HG03442 (cell line): ENCODE measurements around the gene DST.
"Not testable (repeated sequence)": the region's sequence is repeated elsewhere in the genome, so short reads cannot be mapped to it uniquely, and the experiment has no call there.

Source experiments
- ATAC-seq: cut with Tn5 transposase; IDR thresholded peaks from one replicate; pipeline ENCODE4 v1.9.1; 2021; ENCODE audit warnings: mild to moderate bottlenecking, moderate library complexity; ENCODE audit not compliant: unreplicated experiment

The DST gene

DNA sequence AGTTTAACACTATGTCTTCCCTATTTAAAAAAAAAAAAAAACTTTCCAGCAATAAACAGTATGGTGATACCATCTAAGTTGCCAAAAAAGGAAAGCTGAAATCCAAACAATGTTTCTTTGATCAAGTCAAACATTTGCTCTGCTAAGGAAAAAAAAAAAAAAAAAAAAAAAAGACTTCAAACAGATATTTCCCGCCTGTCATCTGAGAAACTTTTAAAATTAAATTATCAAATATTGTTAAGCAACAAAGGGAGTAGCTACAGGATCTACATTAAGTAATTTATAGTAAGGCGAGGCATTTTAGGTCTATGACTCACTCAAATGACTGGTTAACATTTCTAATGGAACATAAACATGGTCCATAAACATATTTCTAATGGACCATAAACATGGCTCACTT is 121.2 kb downstream of the DST start:
- no peak for ATAC-seq

DNA sequence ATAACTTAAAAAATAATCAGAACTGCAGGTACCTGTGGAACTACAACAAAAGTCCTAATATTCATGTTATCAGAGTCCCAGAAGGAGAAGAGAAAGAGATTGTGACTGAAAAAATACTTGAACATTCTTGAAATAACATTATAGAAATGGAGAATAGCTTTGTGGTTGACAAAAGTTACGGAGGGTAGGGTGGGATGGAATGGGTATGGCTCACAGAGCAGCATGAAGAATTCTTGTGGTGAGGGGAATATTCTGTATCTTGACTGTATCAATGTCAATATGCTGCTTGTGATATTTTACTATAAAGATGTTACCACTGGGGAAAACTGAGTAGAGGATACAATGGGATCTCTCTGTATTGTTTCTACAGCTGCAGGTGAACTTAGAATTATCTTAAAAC is 122.5 kb downstream of the DST start:
- no peak for ATAC-seq

DNA sequence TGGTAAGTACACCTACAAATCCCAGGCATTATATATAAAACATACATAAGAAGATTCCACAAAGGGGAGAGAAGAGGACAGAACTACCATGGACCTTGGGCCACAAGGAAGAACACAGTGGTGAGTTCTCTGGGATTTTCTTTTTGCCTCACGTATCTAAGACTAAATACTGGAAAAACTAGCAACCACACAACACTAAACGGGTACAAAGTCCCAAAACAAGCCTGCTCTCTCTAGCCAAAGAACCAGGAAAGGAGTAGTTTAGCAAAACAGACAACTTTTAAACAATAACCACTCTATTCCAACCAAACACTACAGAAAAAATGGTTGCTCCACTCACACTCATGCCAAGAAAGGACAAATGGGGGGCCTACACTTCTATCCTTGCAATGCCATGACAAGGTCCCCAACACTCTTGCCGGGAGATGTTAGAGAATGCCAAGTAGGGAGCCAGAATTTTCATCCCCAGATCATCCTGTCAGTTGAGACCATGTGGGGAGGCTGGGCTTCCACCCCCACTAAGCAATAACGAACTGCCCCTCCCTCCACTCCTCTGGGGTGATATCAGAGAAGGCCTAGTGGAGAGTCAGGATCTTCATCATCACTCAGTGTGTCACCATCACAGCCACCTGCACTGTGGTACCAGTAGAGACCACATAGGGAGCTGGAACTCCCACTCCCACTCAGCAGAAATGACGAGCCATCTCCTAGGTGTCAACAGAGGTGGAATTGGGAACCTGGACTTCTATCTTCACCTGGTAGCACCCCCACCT is 123.5 kb downstream of the DST start:
- ATAC-seq, result no peak

DNA sequence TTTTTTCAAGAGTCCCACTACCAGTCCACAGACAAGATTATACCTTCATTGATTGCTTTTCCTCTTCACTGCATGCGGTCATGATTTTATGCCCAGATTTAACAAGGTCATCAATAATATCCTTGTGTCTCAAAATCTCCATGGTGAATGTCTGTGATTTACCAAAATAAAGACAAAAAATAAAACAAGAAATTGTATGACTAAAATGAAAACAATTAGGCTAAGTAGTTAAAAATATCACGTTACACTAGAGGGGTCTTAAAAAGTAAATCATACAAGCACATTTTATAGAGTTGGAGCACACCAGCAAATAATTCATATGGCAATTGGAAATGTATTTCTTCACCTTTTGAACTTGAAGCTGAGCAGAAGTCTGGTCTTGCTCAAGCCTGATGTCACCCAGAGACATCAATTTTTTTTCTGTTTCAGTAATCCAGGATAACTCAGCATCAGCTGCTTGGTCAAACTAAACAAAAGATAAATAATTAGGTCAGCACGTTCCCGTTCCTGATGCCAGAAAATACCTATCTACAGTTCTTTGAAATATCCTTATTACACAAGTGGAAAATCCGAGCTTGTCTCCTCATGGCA is 125.4 kb downstream of the DST start:
- ATAC-seq, result no peak

DNA sequence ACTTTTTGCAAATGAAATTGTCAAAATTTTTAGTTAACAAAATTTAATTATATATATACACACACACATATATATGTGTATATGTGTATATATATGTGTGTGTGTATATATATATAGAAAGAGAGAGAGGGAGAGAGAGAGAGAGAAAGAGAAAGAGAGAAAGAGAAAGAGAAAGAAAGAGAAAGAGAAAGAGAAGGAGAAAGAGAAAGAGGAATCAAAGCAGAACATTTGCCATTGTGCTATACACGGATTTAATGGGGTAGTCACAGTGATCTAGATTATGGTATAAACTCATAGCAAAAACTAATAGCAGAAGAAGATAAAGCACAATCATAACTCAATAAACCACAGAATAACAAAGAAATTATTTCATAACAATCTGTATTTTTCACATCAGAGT is 126.7 kb downstream of the DST start:
- no peak for ATAC-seq

DNA sequence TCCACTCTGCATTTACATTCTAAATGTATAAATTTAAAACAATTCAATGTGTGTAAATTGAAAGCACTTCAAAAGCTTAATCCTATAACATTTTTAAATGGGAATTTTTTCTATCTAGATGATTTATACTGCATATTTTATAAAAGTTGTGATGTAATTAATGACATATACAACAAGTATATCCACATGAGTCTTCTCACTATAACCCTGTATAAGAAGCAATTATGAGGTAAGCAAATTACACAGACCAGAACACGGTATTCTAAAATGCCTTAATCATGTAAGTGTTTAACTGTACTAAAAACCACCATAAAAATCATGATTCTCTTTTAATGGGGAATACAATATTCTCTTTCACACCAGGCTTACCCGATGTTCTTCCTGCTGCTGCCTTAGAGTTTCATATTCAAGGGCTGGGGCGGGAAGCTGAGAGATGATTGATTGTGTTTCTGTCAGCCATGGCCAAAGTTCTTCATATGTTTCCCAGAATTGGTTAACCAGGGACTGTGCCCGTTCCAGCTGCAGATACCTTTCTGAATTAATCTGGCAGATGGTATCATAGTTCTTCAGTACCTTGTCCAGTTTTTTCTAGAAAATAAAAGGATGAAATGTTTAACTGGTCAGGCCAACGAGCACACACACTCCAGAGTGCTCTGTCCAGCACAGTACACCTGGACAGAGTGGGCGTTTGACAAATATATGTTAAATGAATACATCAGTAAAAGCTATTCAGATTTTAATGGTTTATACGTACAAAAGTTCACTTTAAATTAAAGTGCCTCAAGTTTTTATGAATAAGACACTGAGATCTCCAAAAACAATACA is 127.4 kb downstream of the DST start:
- no peak for ATAC-seq

DNA sequence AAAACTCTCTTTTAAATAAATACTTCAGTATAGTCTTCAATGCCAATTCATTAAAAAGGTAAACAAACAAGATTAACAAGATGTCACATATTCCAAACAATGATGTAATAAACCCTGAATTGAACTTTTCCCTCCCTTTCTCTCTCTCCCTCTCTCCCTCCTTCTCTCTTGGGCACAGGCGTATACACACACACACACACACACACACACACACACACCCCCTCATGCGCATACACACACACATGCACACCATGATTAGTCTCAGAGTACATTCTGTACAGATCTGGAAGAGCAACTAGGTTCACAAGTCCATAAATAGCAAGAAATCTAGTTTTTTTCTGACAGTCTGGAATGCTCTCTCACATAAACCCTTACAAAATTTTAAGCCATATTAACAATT is 128.3 kb downstream of the DST start:
- ATAC-seq, result no peak

DNA sequence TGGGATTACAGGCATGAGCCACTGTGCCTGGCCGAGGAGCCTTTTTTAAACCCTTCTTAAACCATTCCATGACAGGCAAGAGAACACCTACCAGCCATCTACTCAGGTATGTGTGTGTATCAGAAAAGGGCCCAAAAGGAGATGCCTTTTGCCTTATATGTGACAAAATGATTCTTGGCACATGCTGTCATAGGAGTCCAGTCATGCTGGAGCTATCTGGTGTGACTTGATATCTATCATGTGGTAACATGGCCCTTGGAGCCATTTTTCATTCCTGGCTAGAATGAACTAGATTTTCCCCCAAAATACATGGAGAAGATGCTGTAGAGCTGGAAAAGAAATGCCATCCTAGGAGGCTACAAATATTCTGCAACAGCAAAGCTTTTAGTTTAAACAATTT is 129.1 kb downstream of the DST start:
- ATAC-seq, result no peak

DNA sequence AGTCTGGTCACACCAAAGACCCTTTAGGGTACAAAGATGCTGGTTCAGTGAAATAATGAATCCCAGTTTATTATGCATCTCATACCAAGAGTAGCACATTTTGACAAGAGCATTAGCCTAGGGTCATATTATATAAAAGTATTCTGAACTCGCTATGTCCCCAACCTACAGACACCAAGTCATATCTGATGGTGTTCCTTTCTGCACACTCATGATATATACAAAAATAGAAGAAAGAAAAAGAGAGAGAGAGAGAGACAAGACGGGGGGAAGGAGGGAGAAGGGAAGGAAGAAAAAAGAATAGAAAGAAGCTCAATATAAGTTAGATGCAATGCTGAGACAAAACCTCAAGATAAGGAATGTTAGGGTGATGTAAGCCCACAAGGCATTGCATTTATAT is 131.1 kb downstream of the DST start:
- no peak for ATAC-seq

DNA sequence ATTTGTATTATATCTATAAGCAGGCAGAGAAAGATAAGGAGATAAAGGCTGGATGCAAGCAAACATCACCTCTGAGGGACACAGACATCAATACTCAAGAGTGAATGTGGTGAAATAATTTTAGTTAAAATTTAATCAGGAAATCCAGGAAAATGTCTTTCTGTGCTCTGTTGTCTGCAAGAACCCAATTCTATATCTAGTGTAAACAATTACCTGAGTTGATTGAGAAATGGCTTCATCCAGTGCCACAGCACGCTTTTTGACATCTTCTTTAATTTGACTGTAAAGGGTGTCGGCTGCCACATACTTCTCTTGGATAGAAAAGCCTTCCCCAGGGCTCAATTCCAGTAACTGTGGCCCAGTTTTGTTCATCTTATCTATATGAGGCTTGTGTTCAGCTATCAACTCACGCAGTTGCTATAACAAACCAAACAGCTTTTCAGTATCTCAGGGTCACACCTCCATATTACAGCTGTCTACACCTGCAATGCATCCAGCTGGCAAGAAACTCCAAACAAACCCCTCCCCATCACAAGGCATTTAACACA is 131.6 kb downstream of the DST start:
- no peak for ATAC-seq

DNA sequence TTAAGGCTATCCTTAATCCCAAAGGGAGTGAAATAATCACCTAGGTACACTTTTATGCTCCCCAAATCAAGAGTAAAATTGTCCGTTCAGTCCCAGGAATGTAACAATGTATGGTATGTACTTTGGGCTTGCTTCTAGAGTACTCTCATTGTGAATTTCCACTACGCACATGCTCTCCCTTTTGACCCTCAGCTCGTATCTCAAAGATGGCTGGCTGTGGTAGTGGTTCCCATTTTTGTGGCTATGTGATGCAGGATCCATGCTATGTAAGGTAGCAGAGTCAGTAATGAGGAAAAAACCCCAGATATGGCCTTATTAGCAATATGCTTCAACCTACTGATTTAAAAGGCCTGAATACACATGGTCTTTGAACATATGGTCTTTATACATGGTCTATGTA is 133.7 kb downstream of the DST start:
- ATAC-seq, result no peak

DNA sequence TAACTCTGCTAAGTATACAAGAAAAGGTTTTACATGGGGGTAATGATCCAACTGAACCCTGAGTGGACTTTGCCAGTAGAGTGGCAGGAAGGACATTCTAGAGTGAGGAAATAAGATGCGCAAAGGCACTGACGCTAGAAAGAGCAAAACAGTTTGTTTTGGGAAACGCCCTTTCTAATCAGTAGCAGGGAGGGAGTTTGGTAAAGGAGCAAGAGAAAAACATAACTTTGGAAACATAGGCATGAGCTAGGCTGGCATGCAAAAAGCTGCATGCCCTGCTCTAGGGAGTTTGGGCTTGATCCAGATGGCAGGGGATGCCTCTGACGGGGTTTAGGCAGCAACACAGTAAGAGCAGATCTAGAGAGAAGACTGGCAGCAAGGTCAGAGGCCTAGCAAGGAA is 135.2 kb downstream of the DST start:
- no peak for ATAC-seq

DNA sequence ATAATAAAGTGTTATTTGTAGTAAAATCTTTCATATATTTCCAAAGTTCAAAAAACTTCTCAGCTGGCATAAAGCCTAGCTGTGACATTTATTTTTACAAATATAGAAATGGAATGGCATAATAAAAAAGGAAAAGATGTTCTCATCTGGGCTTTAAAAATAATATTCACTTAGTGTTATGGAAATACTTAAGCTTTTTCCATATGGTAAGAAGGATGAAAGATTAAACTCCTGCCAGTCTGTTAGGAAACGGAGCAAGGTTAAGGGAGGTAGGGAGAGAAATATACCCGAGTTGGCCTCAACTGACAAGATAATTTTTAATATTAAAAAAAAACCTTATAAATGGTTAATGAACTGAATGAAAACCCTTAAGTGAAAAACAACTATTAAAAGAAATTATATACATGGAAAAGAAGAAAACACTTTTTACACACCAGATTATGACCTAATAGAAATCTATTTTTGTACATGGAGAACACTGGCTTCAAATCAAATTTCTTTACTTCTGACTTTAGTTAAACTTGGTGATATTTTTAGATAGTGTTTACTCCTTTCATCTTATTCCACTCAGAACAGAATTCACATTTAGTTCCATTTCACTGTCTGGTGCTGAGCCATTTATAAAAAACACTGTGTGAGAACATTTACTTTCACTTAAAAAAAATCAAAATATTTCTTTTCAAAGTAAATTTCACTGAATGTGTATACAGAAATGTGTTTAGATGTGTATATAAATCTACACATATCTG is 137.0 kb downstream of the DST start:
- ATAC-seq, result no peak

DNA sequence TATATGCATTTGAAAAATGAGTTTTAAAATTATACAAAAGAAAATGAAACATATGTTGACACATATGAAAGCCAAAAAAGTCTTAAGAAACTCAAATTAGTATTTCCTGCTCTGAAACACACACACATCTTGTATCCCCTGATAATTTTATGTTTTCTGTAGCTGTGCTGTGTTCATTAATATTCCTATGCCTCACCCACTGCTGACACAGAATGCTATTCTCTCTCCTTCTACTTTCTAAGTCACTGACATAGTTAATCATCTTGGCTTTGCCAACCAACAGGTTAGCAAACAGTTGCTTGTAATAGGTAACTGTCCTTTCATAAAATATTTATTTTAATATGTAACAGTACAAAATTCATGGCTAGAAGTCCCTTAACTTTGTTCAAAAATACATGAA is 140.7 kb downstream of the DST start:
- ATAC-seq, result no peak

DNA sequence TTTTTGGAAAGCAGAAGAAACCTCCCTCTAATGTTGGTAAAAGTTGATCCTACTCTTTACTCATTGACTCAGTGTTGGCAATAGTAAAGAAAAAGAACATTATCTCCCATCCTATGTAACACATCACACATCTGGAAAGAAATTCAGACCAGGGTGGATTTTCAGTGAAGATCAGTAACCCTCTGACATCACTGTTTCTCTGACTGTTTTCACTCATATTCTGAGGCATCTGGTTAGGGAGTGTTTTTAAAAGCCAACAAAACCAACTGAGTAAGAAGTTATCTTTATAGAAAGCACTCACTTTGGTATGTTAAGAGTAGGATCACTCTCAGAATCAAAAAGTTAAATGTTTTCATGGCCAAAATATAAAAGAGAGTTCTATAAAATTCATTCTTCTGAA is 143.6 kb downstream of the DST start:
- ATAC-seq, result no peak

DNA sequence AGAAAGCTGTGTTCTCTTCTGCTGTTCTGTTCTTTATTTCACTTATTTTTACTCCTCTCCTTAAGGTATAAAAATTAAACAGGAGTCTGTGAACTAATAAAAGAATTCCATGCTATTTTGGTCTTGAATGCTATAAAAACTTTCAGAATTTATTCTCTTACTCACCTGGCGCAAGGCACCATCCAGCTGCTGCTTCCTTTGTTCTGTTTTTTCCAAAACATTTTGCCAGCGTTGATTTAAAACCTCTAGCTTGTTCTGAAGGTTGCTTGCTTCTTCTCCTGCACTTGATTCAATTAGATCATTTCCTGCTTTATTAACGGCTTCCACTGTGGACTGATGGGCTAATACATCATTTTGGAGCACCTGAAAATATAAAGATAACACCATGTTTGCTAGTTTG is 145.0 kb downstream of the DST start:
- no peak for ATAC-seq

DNA sequence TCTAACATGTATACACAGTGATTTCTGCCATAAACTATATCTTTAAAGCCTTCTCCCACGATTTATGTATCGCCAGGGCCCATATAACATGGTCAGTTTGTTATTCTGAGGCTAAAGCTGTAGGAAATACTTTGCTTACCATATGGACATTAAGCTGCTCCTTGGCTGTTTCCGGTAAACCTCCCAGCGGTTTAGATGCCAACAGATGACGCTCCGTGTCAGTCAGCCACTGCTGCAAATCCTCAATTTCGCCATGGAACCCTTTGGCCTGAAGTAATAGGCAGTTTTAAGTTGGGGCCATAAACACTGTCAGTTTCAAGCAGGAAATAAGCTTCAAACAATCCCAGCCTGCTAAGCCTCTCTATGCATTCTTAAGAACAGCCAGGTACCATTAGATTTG is 145.4 kb downstream of the DST start:
- ATAC-seq, result no peak

DNA sequence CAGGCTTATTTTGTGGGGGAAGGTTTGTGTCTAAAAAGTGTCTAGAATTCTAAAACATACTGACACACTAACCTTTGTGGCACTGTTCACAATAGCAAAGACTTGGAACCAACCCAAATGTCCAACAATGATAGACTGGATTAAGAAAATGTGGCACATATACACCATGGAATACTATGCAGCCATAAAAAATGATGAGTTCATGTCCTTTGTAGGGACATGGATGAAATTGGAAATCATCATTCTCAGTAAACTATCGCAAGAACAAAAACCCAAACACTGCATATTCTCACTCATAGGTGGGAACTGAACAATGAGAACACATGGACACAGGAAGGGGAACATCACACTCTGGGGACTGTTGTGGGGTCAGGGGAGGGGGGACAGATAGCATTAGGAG is 146.0 kb downstream of the DST start:
- not testable (repeated sequence) for ATAC-seq

DNA sequence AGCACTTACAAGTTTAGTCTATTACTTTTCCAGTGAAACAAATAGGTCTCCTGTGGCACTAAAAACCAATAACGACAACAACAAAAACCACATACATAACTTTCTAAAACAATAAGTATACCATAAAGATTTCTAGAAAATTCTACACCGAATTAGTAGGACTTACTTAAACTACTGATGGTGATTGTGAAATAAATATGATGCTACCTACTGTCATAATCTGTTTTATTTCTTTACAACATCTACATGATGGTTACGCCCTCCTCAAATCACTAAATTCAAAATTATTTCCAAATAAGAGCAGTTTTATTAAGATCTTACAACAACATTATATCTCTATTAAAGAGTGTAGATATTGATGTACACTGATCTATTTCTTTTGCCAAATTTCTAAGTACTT is 147.0 kb downstream of the DST start:
- no peak for ATAC-seq

DNA sequence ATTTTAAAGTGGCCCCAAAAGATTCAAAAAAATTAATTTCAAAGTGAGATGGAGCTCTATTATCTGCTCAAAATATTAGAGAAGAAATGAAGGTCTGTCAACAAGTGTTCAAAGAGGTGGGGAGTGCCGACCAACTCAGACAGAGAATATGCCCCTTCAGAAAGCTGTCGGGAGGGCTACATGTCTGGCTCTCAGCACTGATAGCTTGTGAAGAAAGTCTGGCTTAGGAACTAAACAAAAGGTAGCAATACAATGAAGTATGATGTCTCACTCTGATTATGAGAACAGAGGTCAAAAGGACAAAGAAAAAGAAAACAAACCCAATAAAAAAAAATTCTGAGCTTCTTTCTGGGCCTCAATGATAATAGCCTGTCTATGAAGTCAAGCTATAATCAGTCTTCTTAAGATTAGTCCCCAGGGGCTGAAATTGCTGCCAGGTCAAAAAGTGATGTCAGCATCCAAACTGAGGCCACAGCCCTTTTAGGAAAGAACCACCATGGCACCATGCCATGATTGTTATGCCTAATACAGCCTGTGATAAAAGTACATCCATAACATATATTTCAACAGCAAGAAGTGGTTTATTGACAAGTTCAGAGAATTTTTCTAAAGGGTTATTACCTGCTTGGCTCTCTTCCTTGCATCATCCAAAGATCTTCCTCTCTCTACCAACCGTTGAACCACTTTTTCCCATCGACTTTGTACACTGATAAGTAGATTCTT is 150.9 kb downstream of the DST start:
- no peak for ATAC-seq
